ENCODE results near the gene GALNT1. TPM values are rescaled to one million over a fixed set of nuclear protein-coding genes. Genes with fewer than 3 reads are reported as not detected.

The GALNT1 gene
- total and polyA plus RNA-seq, 12 donors, result 8.1 to 61.2 (median 42.1) TPM

- 54 to 83% methylated on average over 1 of the region's 1 CpG for WGBS, 2 donors
- intact Hi-C loops (cut with DNase I), result loop anchor here in 2 of 10 donors (10.0 kb wide), 2 partner anchors 328 to 338 kb away; no protein-coding TSS in a partner anchor
- peak in 7 of 8 donors; percentile 43 to 64 (median 47) for ATAC-seq
- DNase-seq, result no peak
- H3K27me3 ChIP-seq, result no peaks in the 10 kb centered on the region
- peaks cover 0 to 27% (median 8%) of the 10 kb centered on the region in 11 donors for H3K9me3 ChIP-seq
- no peaks in the 10 kb centered on the region for H3K36me3 ChIP-seq
- peaks cover 0 to 41% (median 11%) of the 10 kb centered on the region in 9 donors for H3K4me1 ChIP-seq
- H3K4me3 ChIP-seq, result no peak overlapping the region
- TF ChIP-seq CTCF (IDR thresholded peaks at IDR 0.05), result no peak
- peak overlapping the region in 9 of 10 donors; percentile 17 to 87 (median 48) for H3K27ac ChIP-seq
These were observed 151.1 kb downstream of the GALNT1 start for GRCh38 chr18:35732636-35733035.

- 62 to 63% methylated on average over 7 of the region's 7 CpGs for WGBS, 2 donors
- ATAC-seq (peak in 6 of 8 donors; percentile 52 to 76 (median 63)), DNase-seq (no peak)
- Histone ChIP-seq H3K4me1 (peaks cover 0 to 41% (median 11%) of the 10 kb centered on the region in 9 donors), H3K9me3 (peaks cover 0 to 24% (median 4%) of the 10 kb centered on the region in 11 donors), H3K27me3 (no peaks in the 10 kb centered on the region), H3K36me3 (no peaks in the 10 kb centered on the region), H3K4me3 (no peak overlapping the region), H3K27ac (peak overlapping the region in 9 of 10 donors; percentile 25 to 87 (median 51))
- intact Hi-C loops (cut with DNase I), result loop anchor here in 2 of 10 donors (10.0 kb wide), 2 partner anchors 329 to 339 kb away; no protein-coding TSS in a partner anchor
- TF ChIP-seq CTCF (IDR thresholded peaks at IDR 0.05), result no peak
These were observed 151.9 kb downstream of the GALNT1 start for GRCh38 chr18:35733408-35733807.

GRCh38 chr18:35736696-35737095 is 155.2 kb downstream of the GALNT1 start:
- intact Hi-C loops (cut with DNase I), result loop anchor here in 2 of 10 donors (10.0 kb wide), 2 partner anchors 332 to 342 kb away; no protein-coding TSS in a partner anchor
- no peak for TF ChIP-seq CTCF (IDR thresholded peaks at IDR 0.05)
- peaks cover 0 to 31% (median 4%) of the 10 kb centered on the region in 11 donors for H3K9me3 ChIP-seq
- H3K27me3 ChIP-seq, result no peaks in the 10 kb centered on the region
- peaks cover 0 to 29% (median 11%) of the 10 kb centered on the region in 9 donors for H3K4me1 ChIP-seq
- no peaks in the 10 kb centered on the region for H3K36me3 ChIP-seq
- ATAC-seq (no peak), DNase-seq (no peak)
- 53 to 60% methylated on average over 3 of the region's 3 CpGs for WGBS, 2 donors
- no peak overlapping the region for H3K4me3 ChIP-seq
- H3K27ac ChIP-seq, result no peak overlapping the region

- Histone ChIP-seq H3K27ac (no peak overlapping the region), H3K27me3 (no peaks in the 10 kb centered on the region), H3K4me3 (no peak overlapping the region), H3K9me3 (peaks cover 0 to 32% (median 4%) of the 10 kb centered on the region in 11 donors), H3K4me1 (no peaks in the 10 kb centered on the region), H3K36me3 (no peaks in the 10 kb centered on the region)
- intact Hi-C loops (cut with DNase I), result loop anchor here in 3 of 10 donors (10.0 kb wide), 2 partner anchors 335 to 345 kb away; no protein-coding TSS in a partner anchor
- TF ChIP-seq CTCF (IDR thresholded peaks at IDR 0.05), result no peak
- no peak for ATAC-seq
- DNase-seq, result no peak
These were observed 158.2 kb downstream of the GALNT1 start for GRCh38 chr18:35739778-35740177.
